HS-5 (cell line): Measurements from ENCODE around the gene ADH7.
A peak's percentile ranks its signal among the peaks of the same experiment; 100 is the strongest.

ENCODE experiments used
- DNase-seq: peaks from one replicate; pipeline ENCODE4 v3.0.0-alpha.2; 2012; ENCODE audit warnings: low read depth

ADH7 gene

GRCh38 chr4:99435154-99435553 lies at the start of gene ADH7:
TSS of gene ADH7 (minus strand) at chr4:99435342. CDS start at chr4:99435233, 109 bp downstream.
- no peak for DNase-seq

DNA sequence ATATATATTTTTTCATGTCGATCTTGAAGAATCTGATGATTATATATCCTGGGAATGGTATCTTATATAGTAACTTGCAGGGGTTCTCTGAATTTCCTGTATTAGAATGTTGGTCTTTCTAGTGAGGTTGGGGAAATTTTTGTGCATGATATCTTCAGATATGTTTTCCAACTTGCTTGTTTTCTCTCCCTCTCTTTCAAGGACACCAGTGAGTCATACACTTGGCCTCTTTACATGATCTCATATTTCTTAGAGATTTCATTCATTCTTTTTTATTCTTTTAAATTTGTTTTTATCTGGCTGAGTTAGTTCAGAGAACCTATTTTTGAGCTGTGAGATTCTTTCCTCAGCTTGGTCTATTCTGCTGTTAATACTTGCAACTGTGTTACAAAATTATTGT lies 48.5 kb upstream of the ADH7 start:
- no peak for DNase-seq

GRCh38 chr4:99473131-99473530 lies 38.0 kb upstream of the ADH7 start:
- DNase-seq: no peak

GRCh38 chr4:99471896-99472295 lies 36.8 kb upstream of the ADH7 start:
- no peak for DNase-seq

DNA sequence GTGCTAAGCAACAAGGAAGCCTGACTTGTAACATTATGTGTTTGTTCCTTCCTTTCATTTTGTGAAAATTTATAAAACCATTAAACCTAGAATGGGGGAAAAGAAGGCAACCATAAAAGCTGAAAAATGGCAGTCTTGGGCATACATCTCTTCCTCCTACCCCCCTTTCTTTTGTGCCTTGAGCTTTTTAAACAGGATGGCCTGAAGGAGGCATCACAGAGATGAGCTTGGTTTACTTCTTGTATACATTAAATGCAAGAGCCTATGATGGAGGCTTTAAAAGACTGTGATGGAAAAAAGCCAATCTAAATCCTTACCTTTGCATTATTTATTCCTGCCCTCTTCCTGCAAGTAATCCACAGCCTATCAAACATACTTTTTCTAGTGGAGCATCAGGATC lies 36.2 kb upstream of the ADH7 start:
- no peak for DNase-seq

- no peak for DNase-seq
These were observed 33.7 kb upstream of the ADH7 start for GRCh38 chr4:99468889-99469288.

DNA sequence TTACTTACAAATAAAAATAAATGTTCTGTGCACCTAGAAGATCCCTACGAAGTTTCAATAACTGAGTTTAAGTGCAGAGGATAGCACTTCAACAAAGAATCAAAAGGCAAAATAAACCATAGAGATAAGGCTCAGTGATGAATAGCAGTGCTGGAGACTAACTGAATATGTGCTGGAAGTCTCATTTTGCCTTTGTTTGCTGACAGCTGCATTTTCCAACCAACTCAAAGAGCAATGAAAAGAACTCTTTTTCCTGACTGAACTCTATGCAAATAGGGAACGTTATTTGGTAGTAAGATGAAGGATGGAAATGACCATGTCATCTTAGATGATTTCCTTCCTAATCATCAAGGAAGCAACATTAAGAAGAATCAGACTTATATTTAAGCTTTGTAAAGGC lies 32.7 kb upstream of the ADH7 start:
- DNase-seq: no peak

- no peak for DNase-seq
These were observed 28.4 kb upstream of the ADH7 start for GRCh38 chr4:99463566-99463965.

- peak; percentile 32 for DNase-seq
These were observed 27.8 kb upstream of the ADH7 start for GRCh38 chr4:99462875-99463464.

- DNase-seq: no peak
These were observed 26.7 kb upstream of the ADH7 start for GRCh38 chr4:99461623-99462401.

DNA sequence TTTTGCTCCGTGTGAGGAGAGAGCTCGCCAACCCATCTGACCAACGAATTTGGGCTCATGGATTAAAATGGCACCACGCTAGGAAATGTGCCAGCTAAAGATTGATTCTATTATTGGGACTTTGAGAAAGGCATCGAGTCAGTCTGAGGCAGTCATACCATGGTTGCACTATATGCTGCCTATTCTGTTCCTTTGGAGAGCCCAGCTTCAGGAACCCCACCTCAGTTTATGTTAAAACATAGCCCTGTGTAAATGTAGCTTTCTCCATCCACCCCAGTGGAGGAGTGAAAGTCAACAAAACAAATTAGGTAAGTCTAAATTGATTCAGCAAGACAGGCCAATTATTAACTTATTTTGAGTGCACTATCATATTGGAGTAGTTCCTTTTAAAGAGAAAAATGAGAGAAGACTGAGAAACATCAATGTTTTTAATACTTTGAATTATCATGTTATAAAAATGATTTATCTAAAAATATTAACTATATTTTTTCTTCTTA lies 24.5 kb upstream of the ADH7 start:
- DNase-seq: no peak

DNA sequence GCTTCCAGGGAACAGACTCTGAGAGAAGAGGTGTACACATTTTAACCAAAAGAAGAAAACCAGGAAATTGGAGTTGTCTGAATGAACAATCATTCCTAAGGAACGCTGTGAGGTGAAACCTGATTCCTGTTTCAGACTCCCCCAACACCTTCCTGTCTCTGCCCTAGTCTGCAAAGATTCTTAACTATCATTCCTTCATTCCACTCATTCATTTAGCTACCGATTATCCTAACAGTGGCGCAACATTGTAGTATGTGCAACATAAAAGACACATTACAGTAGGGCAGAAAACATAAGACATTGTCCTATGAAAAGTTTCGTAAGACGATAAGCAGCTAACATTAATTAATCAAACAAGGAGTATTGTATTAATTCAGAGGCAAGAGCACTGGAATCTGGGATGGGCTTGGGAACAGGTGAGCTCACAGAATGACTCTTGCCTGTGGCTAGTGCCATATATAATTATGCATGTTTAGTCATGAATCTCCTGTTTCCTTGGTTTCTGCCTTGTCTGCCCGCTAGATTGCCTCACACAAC lies 23.8 kb upstream of the ADH7 start:
- DNase-seq: no peak

- DNase-seq: no peak
These were observed 22.5 kb upstream of the ADH7 start for GRCh38 chr4:99457676-99458075.

DNA sequence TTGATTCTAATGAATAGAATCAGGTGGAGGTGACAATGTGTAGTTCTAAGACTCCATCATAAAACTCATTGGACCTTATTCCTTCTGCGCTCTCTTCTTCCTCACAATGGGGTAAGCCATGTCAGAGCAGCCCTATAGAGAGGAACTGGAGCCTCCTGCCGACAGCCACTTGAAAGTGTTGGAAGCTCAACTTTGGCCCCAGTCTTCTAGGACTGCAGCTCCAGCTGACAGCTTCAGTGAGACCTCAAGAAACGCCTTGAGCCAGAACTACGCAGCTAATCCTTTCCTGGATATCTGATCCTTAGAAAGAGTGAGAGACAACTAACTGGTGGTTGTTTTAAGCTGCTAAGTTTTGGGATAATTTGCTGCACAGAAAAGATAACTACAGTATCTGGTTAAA lies 22.1 kb upstream of the ADH7 start:
- DNase-seq: no peak

GRCh38 chr4:99447513-99447912 lies 12.4 kb upstream of the ADH7 start:
- no peak for DNase-seq

DNA sequence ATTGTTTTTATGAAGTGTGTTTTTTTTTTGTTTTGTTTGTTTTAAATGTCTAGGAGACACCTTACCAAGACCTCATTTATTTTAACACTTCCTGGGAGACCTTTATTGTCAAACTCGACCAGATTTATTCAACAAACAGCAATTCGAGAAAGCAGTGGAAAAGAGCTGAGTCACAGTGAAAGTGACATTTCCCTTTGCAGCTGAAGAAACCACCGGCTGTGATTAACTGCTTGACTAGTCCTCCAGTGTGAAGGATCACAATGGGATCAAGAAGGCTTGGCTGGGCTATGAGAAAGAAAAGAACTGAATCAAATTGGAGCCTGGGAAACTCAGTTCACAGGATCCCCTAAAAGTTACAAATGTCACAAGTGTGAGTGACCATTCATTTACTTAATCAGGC lies 11.9 kb upstream of the ADH7 start:
- DNase-seq: no peak

- no peak for DNase-seq
These were observed 3.3 kb upstream of the ADH7 start for GRCh38 chr4:99438405-99438780.

DNA sequence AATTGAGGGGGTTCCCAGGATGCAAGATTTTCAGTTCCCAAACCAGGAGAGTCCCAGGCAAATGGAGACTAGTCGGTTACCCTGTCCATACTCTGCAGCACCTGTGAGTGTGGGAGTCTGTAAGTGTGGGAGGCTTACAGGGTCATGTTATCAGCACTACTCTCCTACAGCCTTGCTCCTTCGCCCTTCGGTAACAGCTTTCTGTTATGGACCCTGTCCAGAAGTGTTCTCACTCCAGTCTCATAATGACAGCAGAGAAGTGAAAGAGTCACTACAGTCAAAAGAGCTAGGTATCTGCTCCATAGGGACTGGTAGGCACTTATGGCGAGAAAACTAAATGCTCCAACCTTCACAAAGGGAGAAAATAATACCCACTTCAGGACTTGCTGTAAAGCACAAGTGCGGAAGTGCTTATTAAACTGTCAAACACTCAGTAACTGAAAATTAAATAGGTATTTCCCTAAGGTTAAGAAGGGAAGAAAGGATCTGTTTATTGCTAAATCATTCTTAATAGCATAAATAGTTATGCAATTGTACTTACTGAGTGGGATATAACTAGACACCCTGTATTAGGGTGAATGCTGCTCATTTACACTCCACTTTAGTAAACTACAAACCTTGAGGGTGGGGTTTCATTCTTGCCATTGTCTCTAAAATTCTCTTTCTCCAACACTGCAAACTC lies 2.7 kb upstream of the ADH7 start:
- no peak for DNase-seq

DNA sequence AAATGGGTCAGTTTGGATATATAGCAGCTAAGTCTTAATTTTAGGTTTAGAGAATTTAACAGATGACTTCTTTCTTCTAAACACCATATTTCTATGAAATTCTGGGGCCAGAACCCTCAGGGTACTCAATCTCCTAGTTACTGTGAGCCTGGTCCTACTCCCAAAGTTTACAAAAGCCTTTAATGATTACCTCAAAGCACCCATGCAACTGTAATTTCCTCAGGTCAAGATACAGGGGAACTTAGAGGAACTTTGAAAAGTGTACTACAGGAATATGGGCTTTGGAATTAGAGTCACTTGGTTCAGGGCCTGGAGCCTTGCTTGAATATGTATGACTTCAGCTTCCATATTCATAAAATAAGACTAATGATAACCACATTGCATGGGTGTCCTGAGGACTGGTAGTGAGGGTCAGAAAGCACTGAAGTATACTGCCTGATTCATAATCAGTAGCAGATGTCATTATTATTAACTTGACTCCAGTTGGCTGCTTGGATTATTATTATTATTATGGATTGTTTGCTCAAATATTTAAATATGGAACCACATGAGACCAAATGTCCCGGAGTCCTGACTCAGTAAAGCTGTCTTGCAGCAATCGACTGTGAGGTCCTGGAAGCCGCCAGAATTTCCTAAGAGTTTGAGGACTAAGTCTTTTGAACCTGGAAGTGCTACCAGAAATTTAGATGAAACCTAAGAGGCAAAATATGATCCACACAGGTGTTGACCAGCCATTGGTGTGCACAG lies 2.0 kb upstream of the ADH7 start:
- DNase-seq: no peak

DNA sequence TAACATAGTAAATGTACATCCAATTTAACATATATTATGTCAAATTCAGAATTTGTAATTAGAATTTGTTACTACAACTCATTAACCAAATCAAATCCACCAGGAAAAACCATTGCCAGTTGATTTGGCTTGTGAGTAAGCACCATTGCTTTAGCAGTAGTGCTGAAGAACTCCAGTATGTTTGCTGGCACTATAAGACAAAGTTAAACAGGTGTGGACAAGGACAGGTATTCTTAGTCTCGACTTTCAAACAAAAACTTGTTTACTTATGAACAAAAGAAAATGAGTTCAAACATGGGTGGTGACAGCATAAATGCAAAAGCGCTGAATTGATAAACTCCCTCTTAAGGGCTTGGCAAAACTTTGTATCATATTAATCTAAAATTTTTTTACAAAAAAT lies 1.3 kb upstream of the ADH7 start:
- no peak for DNase-seq

DNA sequence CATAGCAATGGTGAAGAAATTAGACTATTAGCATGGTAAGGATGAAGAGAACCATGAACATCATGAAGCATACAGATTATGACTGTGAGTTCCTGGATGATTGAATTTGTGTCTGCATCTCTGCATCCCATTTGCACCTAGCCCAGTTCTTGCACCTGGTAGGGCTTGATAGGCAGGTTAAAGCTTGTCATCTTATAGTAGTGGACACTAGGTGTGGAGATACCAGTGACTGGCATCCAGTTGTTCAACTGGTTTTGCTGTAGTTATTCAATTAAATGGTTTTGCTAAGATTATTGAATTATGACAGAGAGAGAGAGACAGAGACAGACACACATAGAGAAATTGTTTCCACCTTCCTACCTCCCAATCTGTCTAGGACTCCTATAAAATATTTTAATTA lies 5.0 kb downstream of the ADH7 start:
- DNase-seq: no peak

GRCh38 chr4:99417125-99417524 lies 18.0 kb downstream of the ADH7 start:
- no peak for DNase-seq
